HG02870 (cell line): ENCODE results near the gene TNFRSF18.
"Not testable (repeated sequence)": the region's sequence is repeated elsewhere in the genome, so short reads cannot be mapped to it uniquely, and the experiment has no call there.

Experiments
- ATAC-seq: cut with Tn5 transposase; IDR thresholded peaks from one replicate; pipeline ENCODE4 v1.9.1; 2021; ENCODE audit warnings: mild to moderate bottlenecking, moderate library complexity; ENCODE audit not compliant: unreplicated experiment

TNFRSF18 gene, protein sequence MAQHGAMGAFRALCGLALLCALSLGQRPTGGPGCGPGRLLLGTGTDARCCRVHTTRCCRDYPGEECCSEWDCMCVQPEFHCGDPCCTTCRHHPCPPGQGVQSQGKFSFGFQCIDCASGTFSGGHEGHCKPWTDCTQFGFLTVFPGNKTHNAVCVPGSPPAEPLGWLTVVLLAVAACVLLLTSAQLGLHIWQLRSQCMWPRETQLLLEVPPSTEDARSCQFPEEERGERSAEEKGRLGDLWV

GRCh38 chr1:1206376-1206965 is at the start of gene TNFRSF18:
Gene TNFRSF18 (minus strand): TSS chr1:1206592. CDS start chr1:1206571, 21 bp downstream.
- ATAC-seq, result no peak

- no peak for ATAC-seq
Measured at GRCh38 chr1:1255611-1256010, 49.2 kb upstream of the TNFRSF18 start.

- no peak for ATAC-seq
Measured at GRCh38 chr1:1255078-1255477, 48.7 kb upstream of the TNFRSF18 start.

GRCh38 chr1:1254667-1254998 is 48.2 kb upstream of the TNFRSF18 start:
- no peak for ATAC-seq

- no peak for ATAC-seq
Measured at GRCh38 chr1:1253972-1254666, 47.7 kb upstream of the TNFRSF18 start.

GRCh38 chr1:1253314-1253713 is 46.9 kb upstream of the TNFRSF18 start:
- no peak for ATAC-seq

DNA sequence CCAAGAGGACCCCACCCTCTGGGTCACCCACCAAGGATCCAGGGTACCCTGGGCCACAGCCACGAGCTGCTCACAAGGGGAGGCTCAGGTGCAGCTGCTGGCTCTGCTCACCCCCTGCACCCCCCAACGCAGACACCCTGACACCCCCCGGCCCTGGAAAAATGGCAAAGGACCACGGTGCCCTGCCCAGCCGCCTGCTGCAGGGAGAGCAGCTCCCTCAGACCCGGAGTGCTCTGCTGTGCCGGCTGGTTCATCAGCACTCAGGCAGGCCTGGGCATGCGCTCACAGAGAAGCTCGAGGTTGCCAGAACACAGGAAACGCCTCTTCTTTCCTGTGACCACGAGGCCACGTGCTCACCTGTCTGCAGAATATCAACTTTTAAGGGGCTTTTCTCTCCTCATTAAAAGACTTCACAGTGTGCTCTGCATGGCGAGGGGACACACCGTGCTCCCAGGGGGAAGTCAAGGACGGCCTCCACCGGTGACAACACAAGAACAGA is 44.4 kb upstream of the TNFRSF18 start:
- ATAC-seq, result no peak

- not testable (repeated sequence) for ATAC-seq
Measured at GRCh38 chr1:1248009-1248913, 41.9 kb upstream of the TNFRSF18 start.

GRCh38 chr1:1247341-1247913 is 41.0 kb upstream of the TNFRSF18 start:
- no peak for ATAC-seq

DNA sequence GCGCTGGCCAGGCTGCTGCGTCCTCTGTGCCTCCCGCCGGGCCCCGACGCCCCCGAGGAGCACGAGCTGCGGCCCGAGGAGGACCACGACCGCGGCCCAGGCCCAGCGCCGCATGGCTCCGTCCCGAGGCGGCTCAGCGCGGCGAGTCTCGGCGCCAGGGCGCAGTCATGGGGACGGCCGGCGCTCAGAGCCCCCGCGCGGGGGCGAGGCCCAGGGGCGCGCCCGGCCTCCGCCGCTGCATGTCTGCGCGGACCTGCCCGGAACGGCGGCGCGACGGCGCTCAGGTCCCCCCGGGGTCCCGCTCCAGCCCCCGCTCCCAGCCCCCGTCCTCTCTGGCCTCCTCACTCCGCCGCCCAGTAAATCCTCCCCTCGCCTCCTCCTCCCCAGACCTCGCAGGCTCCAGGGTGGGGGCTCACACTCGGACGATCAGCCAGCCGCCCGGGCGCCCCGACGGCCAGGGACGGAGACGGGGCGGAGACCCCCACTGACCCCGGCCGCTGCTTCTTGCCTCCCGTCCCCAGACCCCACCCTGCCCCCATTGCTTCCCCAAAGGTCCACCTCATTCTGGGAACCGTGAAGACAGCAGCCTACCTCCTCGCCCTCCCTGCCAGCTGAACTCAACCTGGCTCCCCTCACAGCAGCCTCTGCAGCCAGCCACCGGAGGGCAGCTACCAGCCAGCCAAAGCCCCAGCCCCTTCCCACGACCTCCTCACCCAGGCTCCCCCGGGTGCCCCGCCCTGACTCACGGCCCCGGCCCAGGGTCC is 40.4 kb upstream of the TNFRSF18 start, which contains the start of gene C1QTNF12:
Gene C1QTNF12 (minus strand): TSS at position 146 of the 764 bp plus-strand sequence. CDS start 32 bp downstream, at position 114.
- ATAC-seq, result no peak

DNA sequence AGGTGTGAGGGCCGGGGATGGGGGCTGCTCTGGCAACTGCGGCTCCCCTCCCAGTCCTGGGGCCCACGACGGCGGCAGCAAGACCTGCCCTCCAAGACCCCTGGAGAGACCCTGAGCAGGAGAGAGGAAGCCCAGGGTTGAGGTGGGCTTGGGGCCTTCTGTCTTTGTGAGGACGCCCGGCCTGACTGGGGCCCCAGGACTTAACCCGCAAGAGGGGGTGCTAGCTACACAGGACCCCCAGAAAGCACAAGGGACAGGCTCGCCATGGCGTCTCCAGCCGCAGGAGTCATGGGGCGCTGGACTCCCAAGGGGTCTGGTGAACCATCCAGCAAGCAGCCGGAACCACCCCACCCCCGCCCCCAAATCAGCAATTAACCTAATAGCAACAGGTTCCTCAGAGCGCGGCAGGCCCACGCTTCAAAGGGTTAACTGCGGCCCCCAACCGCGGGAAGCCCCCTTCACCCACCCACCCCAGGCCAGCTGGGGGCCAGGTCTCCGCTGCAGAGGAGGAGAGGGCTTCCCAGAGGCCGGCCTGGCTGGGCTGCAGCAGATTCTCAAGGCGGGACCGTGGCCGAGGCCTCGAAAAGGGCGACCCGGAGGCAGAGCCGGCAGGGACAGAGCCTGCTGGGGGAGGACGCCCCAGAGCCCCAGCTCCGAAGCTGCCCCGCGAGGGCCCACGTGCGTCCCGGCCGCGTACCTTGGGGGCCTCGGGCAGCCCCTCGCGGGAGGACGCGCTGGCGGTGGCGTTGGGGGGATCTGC is 39.6 kb upstream of the TNFRSF18 start:
- ATAC-seq, result no peak

GRCh38 chr1:1245178-1245816 is 38.9 kb upstream of the TNFRSF18 start:
- ATAC-seq, result no peak

- no peak for ATAC-seq
Measured at GRCh38 chr1:1244192-1244811, 37.9 kb upstream of the TNFRSF18 start.

GRCh38 chr1:1243807-1244191 is 37.4 kb upstream of the TNFRSF18 start:
- no peak for ATAC-seq

GRCh38 chr1:1243266-1243660 is 36.9 kb upstream of the TNFRSF18 start:
- ATAC-seq, result no peak

- no peak for ATAC-seq
Measured at GRCh38 chr1:1242461-1243265, 36.3 kb upstream of the TNFRSF18 start.

- ATAC-seq, result no peak
Measured at GRCh38 chr1:1241588-1242219, 35.3 kb upstream of the TNFRSF18 start.
